Endothelial cell of umbilical vein (primary cell): Measurements from ENCODE around the gene ARL3. TPM values are rescaled to one million over a fixed set of nuclear protein-coding genes. Genes with fewer than 3 reads are reported as not detected.

Experiments used
- BruUV-seq: library from RNA; stranded (reverse); fragments of 400-500 nt; replicated peaks from 2 replicates; lab custom pipeline; 2021; lab: Mats Ljungman, UMichigan
- CTCF ChIA-PET: fragments of 300-600, 350-600 bp; sonication (Branson Sonifier 250); formaldehyde crosslinking; loops from one replicate; lab custom pipeline; 2021; ENCODE audit warnings: antibody characterized with exemption, inconsistent platforms; lab: Charles Lee
- POLR2A ChIA-PET: fragments of 300-600, 350-600 bp; sonication (Branson Sonifier 250); formaldehyde crosslinking; loops from one replicate; lab custom pipeline; 2021; ENCODE audit warnings: antibody characterized with exemption, inconsistent platforms; lab: Charles Lee
- DNase-seq: peaks from one replicate; pipeline ENCODE4 v3.0.0-alpha.2; 2011; ENCODE audit warnings: low read depth, low spot score
- FAIRE-seq: peaks from 2 replicates; lab custom pipeline; 2011; peaks lifted over from hg19 to GRCh38; lab: Jason Lieb, UNC
- H2AFZ ChIP-seq: 2 replicates; pipeline ENCODE4 v1.6.0; 2012; ENCODE audit warnings: low read depth, low read length, control low read depth, inconsistent platforms
- H3K27ac ChIP-seq: 2 replicates; pipeline ENCODE4 v1.5.1; 2011; ENCODE audit warnings: low read depth, mild to moderate bottlenecking, control low read depth, low read length, moderate library complexity; ENCODE audit not compliant: insufficient read depth
- H3K27me3 ChIP-seq, 2 experiments: 2 replicates each; pipeline versions ENCODE4 v1.6.0 to v1.6.1; 2011; ENCODE audit warnings: low read length in 2 of 2, mixed read lengths in 1 of 2; ENCODE audit not compliant: control insufficient read depth in 2 of 2, insufficient read depth in 2 of 2
- H3K36me3 ChIP-seq, 2 experiments: 2 replicates in 1 of 2; 3 replicates in 1 of 2; pipeline ENCODE4 v1.5.1; 2011; ENCODE audit warnings: low read length in 2 of 2, mild to moderate bottlenecking in 1 of 2, moderate library complexity in 1 of 2; ENCODE audit not compliant: control insufficient read depth in 2 of 2, insufficient read depth in 2 of 2; ENCODE audit errors: extremely low read depth in 1 of 2
- H3K4me1 ChIP-seq: 3 replicates; pipeline ENCODE4 v1.5.1; 2011; ENCODE audit warnings: mild to moderate bottlenecking, low read length; ENCODE audit not compliant: control insufficient read depth, insufficient read depth; ENCODE audit errors: extremely low read depth
- H3K4me2 ChIP-seq: 2 replicates; pipeline ENCODE4 v1.6.1; 2011; ENCODE audit warnings: low read length, control low read depth, mixed read lengths; ENCODE audit not compliant: insufficient read depth
- H3K4me3 ChIP-seq, 3 experiments: fragments of 200-600 bp in 1 of 3; sonication (generic), shearing (Covaris generic) in 1 of 3; replicated peaks in 1 of 3; 2 replicates each; pipeline ENCODE4 v1.5.1; 2011 to 2016; ENCODE audit warnings: control low read depth in 3 of 3, low read length in 3 of 3, mild to moderate bottlenecking in 2 of 3, inconsistent platforms in 1 of 3, low read depth in 1 of 3, moderate library complexity in 1 of 3; ENCODE audit not compliant: insufficient read depth in 1 of 3
- H3K79me2 ChIP-seq: 2 replicates; pipeline ENCODE4 v1.6.0; 2012; ENCODE audit warnings: low read length, inconsistent platforms; ENCODE audit not compliant: control insufficient read depth, insufficient read depth
- H3K9ac ChIP-seq: replicated peaks from 2 replicates; pipeline ENCODE3; 2011; ENCODE audit warnings: low read length, control low read depth; ENCODE audit not compliant: insufficient read depth; ENCODE audit errors: extremely low read depth
- H3K9me1 ChIP-seq: replicated peaks from 3 replicates; pipeline ENCODE4 v1.6.0; 2011; ENCODE audit warnings: mild to moderate bottlenecking, low read length; ENCODE audit not compliant: control insufficient read depth, insufficient read depth; ENCODE audit errors: extremely low read depth
- H3K9me3 ChIP-seq: replicated peaks from 2 replicates; pipeline ENCODE4 v1.5.1; 2012; ENCODE audit warnings: low read length, inconsistent platforms; ENCODE audit not compliant: control insufficient read depth, insufficient read depth
- H4K20me1 ChIP-seq: replicated peaks from 2 replicates; pipeline ENCODE3; 2011; ENCODE audit warnings: mild to moderate bottlenecking, low read length; ENCODE audit not compliant: control insufficient read depth, insufficient read depth; ENCODE audit errors: extremely low read depth
- CTCF ChIP-seq, 2 donors: IDR thresholded peaks; 1 replicate in 1 of 2; 2 replicates in 1 of 2; pipeline ENCODE4 v1.5.1; 2011; ENCODE audit warnings: low read length in 2 of 2, mild to moderate bottlenecking in 2 of 2, moderate library complexity in 2 of 2, control low read depth in 1 of 2, inconsistent platforms in 1 of 2, low read depth in 1 of 2; ENCODE audit not compliant: insufficient read depth in 1 of 2; ENCODE audit errors: extremely low read depth in 1 of 2
- EZH2 ChIP-seq: IDR thresholded peaks from 2 replicates; pipeline ENCODE4 v1.6.1; 2012; ENCODE audit warnings: borderline replicate concordance, low read depth, mild to moderate bottlenecking, moderate library complexity, low read length, inconsistent platforms; ENCODE audit not compliant: severe bottlenecking
- FOS ChIP-seq: IDR thresholded peaks from 2 replicates; pipeline ENCODE4 v1.6.1; 2011; ENCODE audit warnings: mild to moderate bottlenecking, low read length, moderate library complexity, borderline replicate concordance; ENCODE audit not compliant: insufficient read depth
- GATA2 ChIP-seq: IDR thresholded peaks from 2 replicates; pipeline ENCODE4 v1.7.0; 2011; ENCODE audit warnings: low read depth, mild to moderate bottlenecking, moderate library complexity, mixed read lengths, low read length; ENCODE audit not compliant: insufficient read length, insufficient read depth
- JUN ChIP-seq: IDR thresholded peaks from 2 replicates; pipeline ENCODE4 v1.6.1; 2011; ENCODE audit warnings: borderline replicate concordance, low read depth; ENCODE audit not compliant: insufficient read length, insufficient read depth
- MAX ChIP-seq: IDR thresholded peaks from 2 replicates; pipeline ENCODE4 v1.6.1; 2011; ENCODE audit not compliant: insufficient read depth, insufficient read length
- MYC ChIP-seq: IDR thresholded peaks from one replicate; pipeline ENCODE4 v1.6.1; 2011; ENCODE audit warnings: mild to moderate bottlenecking, low read depth, low read length
- POLR2A ChIP-seq: IDR thresholded peaks from 2 replicates; pipeline ENCODE4 v1.6.1; 2012; ENCODE audit warnings: low read depth, mild to moderate bottlenecking, control low read depth, low read length
- POLR2AphosphoS5 ChIP-seq: IDR thresholded peaks from 2 replicates; pipeline ENCODE4 v1.6.1; 2012; ENCODE audit warnings: low read depth, mild to moderate bottlenecking, control low read depth, low read length, moderate library complexity; ENCODE audit not compliant: insufficient read depth
- dilution Hi-C: fragments of 300-500 bp; cut with MboI; formaldehyde crosslinking; loops from one replicate; pipeline ENCODE4 v1.15.0; 2019; ENCODE audit warnings: low sequenced_read_pairs; ENCODE audit not compliant: extremely low pct_ligation_motif_present
- intact Hi-C: fragments of 100-400 bp; cut with micrococcal nuclease; formaldehyde crosslinking; loops from one replicate; pipeline ENCODE4 v1.10.0; 2022
- polyA plus RNA-seq, 4 experiments: library from polyadenylated mRNA; depleted of rRNA in 3 of 4; stranded (reverse) in 3 of 4; unstranded in 1 of 4; fragments of >200 nt; gene quantifications; 2 replicates each; pipeline versions ENCODE4 v1.2.1 to v1.2.3, GENCODE V29; 2011 to 2012; ENCODE audit warnings: missing spikeins in 1 of 4
- total RNA-seq: library from RNA; stranded (reverse); gene quantifications from 2 replicates; pipeline ENCODE4 v1.2.3, GENCODE V29; 2021

The ARL3 gene
- total and polyA plus RNA-seq, 2 donors (not counting 3 experiments of a cell fraction or from before 2014, with no cell fraction given), result 6.6 to 11.0 TPM

- Histone ChIP-seq H3K9me3 (no peaks in the 10 kb centered on the region), H3K36me3 (no peaks in the 10 kb centered on the region), H3K9ac (no peak overlapping the region), H3K9me1 (no peaks in the 10 kb centered on the region), H3K4me1 (peaks cover 47% of the 10 kb centered on the region), H3K79me2 (no peaks in the 10 kb centered on the region), H3K27ac (no peak overlapping the region), H3K4me3 (no peak overlapping the region), H4K20me1 (no peaks in the 10 kb centered on the region), H2AFZ (no peak overlapping the region), H3K27me3 (no peaks in the 10 kb centered on the region), H3K4me2 (no peak overlapping the region)
- FAIRE-seq, result no peak
- intact Hi-C loops (no loop called here), dilution Hi-C loops (no loop called here)
- CTCF ChIA-PET, result interaction anchor here (1.1 to 1.8 kb wide), 3 partner anchors 9 to 20 kb away, joined by 3 to 5 read pairs (median 4); partner anchors contain the start of gene TRIM8
- TF ChIP-seq POLR2AphosphoS5 (no peak), FOS (no peak), MAX (no peak), CTCF (IDR thresholded peaks at IDR 0.05; ENCODE audit: extremely low read depth in 1 of 2, insufficient read depth in 1 of 2, low read depth in 1 of 2, low read length in 2 of 2) (no peak), POLR2A (no peak), EZH2 (no peak), JUN (no peak), MYC (no peak), GATA2 (no peak)
- POLR2A ChIA-PET, result interaction anchor here (1.0 kb wide), 1 partner anchor 18 kb away, joined by 3 read pairs; no protein-coding TSS in a partner anchor
- BruUV-seq, result no TSS peak
- no peak for DNase-seq
These were observed 90.1 kb downstream of the ARL3 start for GRCh38 chr10:102624094-102624493.

Other genes with a start within 250 kb of the ARL3 start
- gene ACTR1A, start 211.7 kb downstream of the ARL3 start, total RNA-seq, result 151 and 155 TPM in 2 replicates
- 164 and 169 TPM in 2 replicates for gene ACTR1A, start 211.7 kb downstream of the ARL3 start, polyA plus RNA-seq
- gene SUFU, start 210.4 kb downstream of the ARL3 start, total RNA-seq, result 14.5 and 16.3 TPM in 2 replicates
- 9.5 and 10.1 TPM in 2 replicates for gene SUFU, start 210.4 kb downstream of the ARL3 start, polyA plus RNA-seq
- 108 and 114 TPM in 2 replicates for gene TRIM8, start 69.9 kb downstream of the ARL3 start, total RNA-seq
- gene TRIM8, start 69.9 kb downstream of the ARL3 start, polyA plus RNA-seq, result 74.1 and 77.2 TPM in 2 replicates
- gene SFXN2, start 239 bp upstream of the ARL3 start, total RNA-seq, result 13.1 and 17.0 TPM in 2 replicates
- gene SFXN2, start 239 bp upstream of the ARL3 start, polyA plus RNA-seq, result 8.1 and 9.8 TPM in 2 replicates
- 43.6 and 46.0 TPM in 2 replicates for gene WBP1L, start 29.6 kb upstream of the ARL3 start, total RNA-seq
- 70.3 and 94.1 TPM in 2 replicates for gene WBP1L, start 29.6 kb upstream of the ARL3 start, polyA plus RNA-seq
- gene CYP17A1, start 123.0 kb upstream of the ARL3 start, total RNA-seq, result not detected in 2 replicates
- gene CYP17A1, start 123.0 kb upstream of the ARL3 start, polyA plus RNA-seq, result not detected in 2 replicates
- gene BORCS7, start 139.9 kb upstream of the ARL3 start, total RNA-seq, result 16.2 and 16.9 TPM in 2 replicates
- gene BORCS7, start 139.9 kb upstream of the ARL3 start, polyA plus RNA-seq, result 16.5 and 26.0 TPM in 2 replicates
- 0.95 TPM in 1 of 2 replicates, not detected in the other for gene AS3MT, start 155.1 kb upstream of the ARL3 start, total RNA-seq
- gene AS3MT, start 155.1 kb upstream of the ARL3 start, polyA plus RNA-seq, result 0.72 and 1.0 TPM in 2 replicates
- 3.0 and 3.2 TPM in 2 replicates for gene CNNM2, start 203.9 kb upstream of the ARL3 start, total RNA-seq
- gene CNNM2, start 203.9 kb upstream of the ARL3 start, polyA plus RNA-seq, result 1.9 and 2.1 TPM in 2 replicates